Cardiac septum (tissue), 1 donor: ENCODE measurements around the gene LHFPL3. TPM values are rescaled to one million over a fixed set of nuclear protein-coding genes. Genes with fewer than 3 reads are reported as not detected.

Experiments used
- DNase-seq: peaks from one replicate; pipeline ENCODE4 v3.0.0-alpha.2; 2020; ENCODE audit warnings: low spot score
- intact Hi-C: fragments of 100-400 bp; cut with DNase I; formaldehyde crosslinking; loops from one replicate; pipeline ENCODE4 v1.14.0; 2022
- total RNA-seq: library from RNA; stranded (reverse); fragmentation: NEBNext Ultra II Directional; extraction: Animal tissue kit (Norgen Biotek cat#: 25700); gene quantifications from one replicate; pipeline ENCODE4 v1.2.1, GENCODE V29; 2021
- donor health status: DM: no; HTN: no; CAD: no.

LHFPL3 gene
- total RNA-seq, 1 donor from 2014 or later, result not detected

DNA sequence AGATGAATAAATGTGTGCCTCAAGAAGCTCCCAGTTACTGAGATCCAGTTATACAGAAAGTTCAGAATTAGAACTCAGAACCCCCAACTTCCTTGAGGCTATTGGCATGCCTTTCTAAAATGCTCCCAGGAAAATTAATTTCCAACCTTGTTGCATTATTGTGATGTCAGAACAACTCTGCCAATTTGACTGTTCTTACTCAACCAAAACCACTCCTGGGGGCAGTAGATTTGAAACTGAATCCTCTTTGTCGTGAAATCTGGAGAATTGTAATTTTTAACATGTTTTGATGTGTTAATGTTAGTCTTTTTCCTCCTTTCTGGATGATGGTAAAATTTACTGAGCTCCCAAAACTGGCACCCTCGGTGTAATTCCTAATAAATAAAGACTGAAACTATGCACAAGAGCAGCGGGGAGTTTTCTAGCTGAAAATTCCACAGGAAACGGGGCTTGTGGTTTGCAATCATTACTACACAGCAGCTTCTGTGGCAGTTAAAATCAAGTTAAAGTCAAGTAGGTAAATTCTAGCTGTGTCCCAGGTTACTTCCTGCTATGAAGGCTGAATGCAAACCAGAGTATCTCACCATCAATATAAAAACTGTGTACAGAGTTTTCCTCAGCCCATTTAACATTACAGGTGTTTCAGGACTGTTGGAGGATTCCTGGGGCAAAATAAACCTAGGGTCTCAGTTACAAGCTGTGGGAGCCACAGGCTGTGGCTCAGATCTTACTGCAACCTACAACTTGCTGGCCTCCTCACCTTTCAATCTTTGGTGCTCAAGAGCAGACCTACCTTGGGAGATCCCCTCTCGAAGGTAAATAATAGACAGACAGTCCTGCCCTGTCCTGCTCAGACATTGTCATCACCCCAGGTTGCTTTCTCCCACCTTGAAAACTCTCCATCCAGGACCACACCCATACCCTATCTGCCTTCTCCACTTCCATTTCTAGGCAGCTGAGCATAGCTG is 529.3 kb downstream of the LHFPL3 start:
- no peak for DNase-seq
- intact Hi-C loops, result no loop called here

DNA sequence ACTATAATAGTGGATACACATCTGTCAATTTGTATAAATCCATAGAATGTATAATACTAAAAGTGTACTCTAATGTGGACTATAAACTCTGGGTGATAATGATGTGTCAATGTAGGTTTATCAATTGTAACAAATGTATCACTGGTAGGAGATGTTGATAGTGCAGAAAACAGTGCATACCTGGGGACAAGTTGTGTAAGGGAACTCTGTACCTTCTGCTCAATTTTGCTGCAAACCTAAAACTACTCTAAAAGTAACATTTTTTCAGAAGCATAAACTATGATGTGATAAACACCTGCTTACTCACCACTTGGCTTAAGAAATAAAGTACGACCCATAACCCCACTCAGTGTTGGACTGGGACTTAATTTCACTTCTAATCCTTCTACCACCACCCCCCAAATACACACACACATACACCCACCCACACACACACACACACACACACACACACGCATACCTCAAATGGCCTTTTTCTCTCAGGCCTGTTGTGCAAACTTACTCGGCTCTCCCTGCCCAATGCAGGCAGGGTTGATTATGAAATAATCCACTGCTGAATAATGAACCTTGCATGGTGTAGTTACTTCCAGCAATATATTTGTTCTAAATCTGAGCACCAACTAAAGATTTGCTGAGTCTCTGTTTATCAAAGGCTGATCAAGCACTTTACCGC is 531.5 kb downstream of the LHFPL3 start:
- no peak for DNase-seq
- intact Hi-C loops, result no loop called here

DNA sequence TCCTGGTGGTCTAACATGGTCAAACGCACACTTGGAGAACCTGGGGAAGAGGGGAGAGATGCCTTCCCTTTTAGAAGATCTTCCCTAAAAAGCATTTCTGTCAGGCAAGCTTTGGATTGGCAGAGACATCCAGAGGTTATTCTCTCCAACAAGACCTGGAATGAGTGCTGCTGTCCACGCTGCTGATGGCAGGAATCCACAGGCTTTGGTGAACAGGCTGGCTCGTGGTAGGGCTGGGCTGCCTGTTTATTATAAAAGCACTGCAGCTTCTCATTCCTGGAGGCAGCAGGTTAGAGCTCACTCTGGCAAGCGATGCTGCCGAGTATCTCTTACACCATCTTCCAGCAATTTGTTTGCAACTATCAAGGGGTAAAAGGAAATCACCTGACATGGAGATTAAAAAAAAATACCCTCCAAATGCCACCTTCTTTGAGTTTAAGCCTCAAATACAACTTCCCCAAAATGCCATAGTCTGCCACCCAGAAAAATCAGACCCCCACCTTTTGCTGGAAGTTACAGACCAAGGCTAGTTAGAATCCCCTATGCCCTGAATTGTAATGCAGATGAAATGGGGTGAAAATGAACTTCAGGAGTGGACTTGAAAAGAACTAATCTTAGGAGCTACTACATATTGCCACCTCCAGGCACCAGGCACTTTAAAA is 533.5 kb downstream of the LHFPL3 start:
- intact Hi-C loops, result no loop called here
- no peak for DNase-seq

DNA sequence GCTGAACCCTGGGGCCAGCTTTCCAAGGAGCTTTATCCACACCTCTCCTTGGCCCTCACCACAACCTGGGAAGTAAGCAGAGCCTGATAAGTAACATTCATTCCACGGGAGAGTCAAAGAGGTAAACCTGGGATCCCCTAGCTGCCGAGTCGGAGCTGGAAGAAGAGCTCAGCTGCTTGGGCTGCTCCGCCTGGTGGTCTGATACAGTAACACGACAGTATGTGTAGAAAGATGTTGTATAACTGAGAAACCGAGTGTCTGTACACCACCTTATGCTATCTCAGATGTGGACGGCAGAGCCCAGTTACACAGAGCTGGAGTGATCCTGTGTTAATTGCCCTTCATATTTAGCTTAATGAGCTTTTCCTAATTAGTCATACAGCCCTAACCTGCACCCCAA is 534.3 kb downstream of the LHFPL3 start:
- intact Hi-C loops, result no loop called here

GRCh38 chr7:104873401-104873800 is 545.0 kb downstream of the LHFPL3 start:
- intact Hi-C loops, result no loop called here
- DNase-seq, result no peak

More for the DNA sequence above, 534.3 kb downstream of the LHFPL3 start:
- DNase-seq, result no peak

- DNase-seq, result no peak
- intact Hi-C loops, result no loop called here
Observed at GRCh38 chr7:104878577-104878976, 550.2 kb downstream of the LHFPL3 start.

GRCh38 chr7:104883248-104883717 is 554.9 kb downstream of the LHFPL3 start:
- intact Hi-C loops, result loop anchor here (2.0 kb wide), 1 partner anchor 34 kb away; no protein-coding TSS in a partner anchor

GRCh38 chr7:104883718-104884452 is 555.5 kb downstream of the LHFPL3 start:
- intact Hi-C loops, result loop anchor here (2.0 kb wide), 1 partner anchor 33 kb away; no protein-coding TSS in a partner anchor
- peak; percentile 93 for DNase-seq

More at GRCh38 chr7:104883248-104883717, 554.9 kb downstream of the LHFPL3 start:
- DNase-seq, result no peak

DNA sequence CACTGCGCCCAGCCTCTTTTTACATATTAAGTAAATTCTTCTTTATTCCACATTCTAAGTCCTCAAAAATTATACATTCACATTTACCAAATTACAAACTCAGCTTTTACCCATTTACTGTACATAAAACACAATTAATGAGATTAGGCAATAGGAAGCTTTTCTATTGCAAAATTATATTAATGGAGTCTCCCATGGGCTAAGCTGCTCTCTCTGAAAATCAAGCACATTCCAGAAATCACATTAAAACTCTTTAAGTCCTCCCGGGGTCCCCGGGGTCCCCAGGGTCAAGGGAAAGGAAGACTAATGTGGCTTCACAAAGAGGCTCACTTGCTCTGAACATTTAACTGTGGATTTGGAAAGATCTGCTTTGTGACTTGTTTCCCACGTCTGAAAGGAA is 558.2 kb downstream of the LHFPL3 start:
- no peak for DNase-seq
- intact Hi-C loops, result no loop called here

DNA sequence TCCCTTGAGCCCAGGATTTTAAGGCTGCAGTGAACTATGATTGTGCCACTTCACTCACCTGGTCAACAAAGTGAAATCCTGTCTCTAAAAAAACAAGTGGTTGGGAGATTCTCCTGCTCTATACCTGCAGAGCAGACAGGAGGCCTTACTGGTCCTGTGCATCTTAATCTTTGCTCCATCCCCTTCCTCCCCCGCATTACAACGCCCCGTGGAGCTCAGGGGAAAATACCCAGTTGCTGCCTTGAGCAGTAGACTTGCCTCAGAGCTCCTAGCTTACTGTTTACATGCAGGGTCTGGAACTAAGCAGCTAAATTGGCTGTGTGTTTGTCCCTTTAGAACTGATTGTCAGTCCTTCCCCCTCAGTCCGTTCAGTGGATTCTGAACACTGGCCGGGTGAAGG is 561.8 kb downstream of the LHFPL3 start:
- no peak for DNase-seq
- intact Hi-C loops, result no loop called here

DNA sequence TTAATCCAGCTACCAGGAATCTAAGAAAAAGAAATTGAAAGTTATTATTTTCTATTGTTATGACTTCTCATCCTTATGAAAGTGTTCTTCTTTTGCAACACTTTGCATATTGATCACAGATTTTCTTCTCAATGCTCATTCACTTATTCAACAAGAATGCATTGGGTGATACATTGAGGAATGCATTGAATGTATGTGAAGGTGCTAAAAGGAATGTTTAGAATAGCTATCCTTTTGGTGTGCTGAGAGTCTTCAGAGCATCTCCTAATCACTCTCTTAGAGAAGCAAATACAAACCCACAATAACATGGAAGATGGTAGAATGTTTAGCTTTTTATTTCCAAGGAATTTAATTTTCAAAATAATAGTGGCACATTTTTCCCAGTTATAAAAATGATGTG is 563.5 kb downstream of the LHFPL3 start:
- intact Hi-C loops, result no loop called here
- DNase-seq, result no peak

GRCh38 chr7:104894314-104894713 is 565.9 kb downstream of the LHFPL3 start:
- intact Hi-C loops, result no loop called here
- no peak for DNase-seq

DNA sequence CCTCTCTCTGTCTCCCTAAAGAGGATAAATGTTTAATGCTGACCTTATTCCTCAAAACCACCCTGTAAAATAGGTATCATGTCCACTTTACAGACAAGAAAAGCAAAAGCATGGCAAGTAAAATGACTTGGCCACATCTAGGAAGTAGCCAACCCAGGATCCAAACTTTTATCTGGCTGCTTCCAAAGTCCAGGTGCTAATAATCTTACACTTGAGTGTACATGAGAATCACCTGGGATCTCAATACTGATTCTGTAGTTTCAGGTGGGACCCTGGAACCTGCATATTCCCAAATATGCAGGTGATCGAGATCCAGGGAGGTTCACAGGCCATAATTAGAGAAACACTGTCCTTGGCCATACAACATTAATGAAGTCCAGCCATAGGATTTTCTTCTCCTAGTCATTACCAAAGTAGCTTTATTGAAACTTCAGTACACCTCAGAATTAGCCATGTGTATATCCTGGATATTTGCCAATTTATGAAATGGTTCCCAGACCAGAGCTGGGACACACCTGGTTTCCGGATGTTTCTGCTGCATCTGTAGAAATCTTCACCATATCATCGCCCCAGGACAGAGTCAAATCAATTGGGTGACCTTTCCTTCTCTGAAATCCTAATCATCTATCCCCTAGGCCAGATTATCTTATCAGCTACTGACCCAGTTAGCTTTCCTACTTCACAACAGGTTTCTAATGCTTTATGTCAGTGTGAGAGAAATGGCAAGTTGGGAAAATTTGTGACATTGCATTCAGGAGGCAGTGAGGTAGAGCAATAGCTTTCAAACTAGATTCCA is 566.5 kb downstream of the LHFPL3 start:
- intact Hi-C loops, result no loop called here
- DNase-seq, result no peak

- intact Hi-C loops, result no loop called here
- DNase-seq, result no peak
Observed at GRCh38 chr7:104895522-104896236, 567.3 kb downstream of the LHFPL3 start.

GRCh38 chr7:104898434-104898833 is 570.0 kb downstream of the LHFPL3 start:
- intact Hi-C loops, result no loop called here
- no peak for DNase-seq

- intact Hi-C loops, result no loop called here
- no peak for DNase-seq
Observed at GRCh38 chr7:104900525-104901239, 572.3 kb downstream of the LHFPL3 start.

DNA sequence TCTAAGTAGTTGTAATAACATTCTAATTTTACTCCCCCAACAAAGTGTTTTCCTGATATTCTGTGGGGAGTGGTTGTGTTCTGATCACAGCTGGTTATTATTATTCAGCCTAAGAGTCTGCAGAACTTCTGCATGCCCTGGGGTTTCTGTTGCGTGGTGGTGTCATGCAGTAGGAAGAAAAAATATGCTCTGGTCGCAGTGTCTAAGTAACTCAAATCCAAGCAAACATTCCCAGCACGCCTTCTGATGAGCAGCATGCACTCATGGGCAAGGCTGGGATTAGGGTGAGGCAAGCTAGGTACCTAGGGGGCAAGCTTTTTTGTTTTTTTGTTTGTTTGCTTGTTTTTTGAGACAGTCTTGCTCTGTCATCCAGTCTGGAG is 572.8 kb downstream of the LHFPL3 start:
- intact Hi-C loops, result no loop called here

More for the DNA sequence above, 572.8 kb downstream of the LHFPL3 start:
- no peak for DNase-seq
